Endodermal cell (in vitro differentiated cells): Measurements from ENCODE around the gene ITIH5. TPM values are rescaled to one million over a fixed set of nuclear protein-coding genes. Genes with fewer than 3 reads are reported as not detected.
A peak's percentile ranks its signal among the peaks of the same experiment; 100 is the strongest.

ENCODE experiments used
- DNase-seq: peaks from one replicate; pipeline ENCODE4 v3.0.0-alpha.2; 2017
- H3K27ac ChIP-seq: 2 replicates; pipeline ENCODE4 v1.5.1; 2013; ENCODE audit warnings: mild to moderate bottlenecking, low read depth, low read length, moderate library complexity
- H3K27me3 ChIP-seq: 2 replicates; pipeline ENCODE4 v1.6.1; 2013; ENCODE audit warnings: mild to moderate bottlenecking, low read length, moderate library complexity; ENCODE audit not compliant: insufficient read depth, control insufficient read depth, poor library complexity, severe bottlenecking
- H3K36me3 ChIP-seq: 2 replicates; pipeline ENCODE4 v1.7.0; 2013; ENCODE audit warnings: mild to moderate bottlenecking, low read length, moderate library complexity; ENCODE audit not compliant: control insufficient read depth, insufficient read depth
- H3K4me1 ChIP-seq: one replicate; pipeline ENCODE4 v1.7.0; 2013; ENCODE audit warnings: low read length; ENCODE audit not compliant: control insufficient read depth, insufficient read depth
- H3K4me3 ChIP-seq: 2 replicates; pipeline ENCODE4 v1.5.1; 2013; ENCODE audit warnings: mild to moderate bottlenecking, low read length, moderate library complexity
- H3K9ac ChIP-seq: 2 replicates; pipeline ENCODE4 v1.6.1; 2013; ENCODE audit warnings: mild to moderate bottlenecking, low read length, moderate library complexity; ENCODE audit not compliant: poor library complexity, severe bottlenecking; ENCODE audit errors: extremely low read depth
- H3K9me3 ChIP-seq: 2 replicates; pipeline ENCODE4 v1.6.1; 2013; ENCODE audit warnings: mild to moderate bottlenecking, low read length, moderate library complexity; ENCODE audit not compliant: control insufficient read depth
- H3K27ac Mint-ChIP-seq: 2 replicates; pipeline ENCODE4 v1.8.0; 2020; ENCODE audit warnings: mixed read lengths
- H3K27me3 Mint-ChIP-seq: 2 replicates; pipeline ENCODE4 v1.8.0; 2021; ENCODE audit warnings: mild to moderate bottlenecking, mixed read lengths; ENCODE audit not compliant: insufficient read depth
- H3K36me3 Mint-ChIP-seq: 2 replicates; pipeline ENCODE4 v1.8.0; 2020; ENCODE audit warnings: low read depth, mixed read lengths
- H3K4me1 Mint-ChIP-seq: 2 replicates; pipeline ENCODE4 v1.8.0; 2020; ENCODE audit warnings: mixed read lengths
- H3K4me3 Mint-ChIP-seq: 2 replicates; pipeline ENCODE4 v1.8.0; 2020; ENCODE audit warnings: mild to moderate bottlenecking, moderate library complexity, mixed read lengths
- H3K9me3 Mint-ChIP-seq: 2 replicates; pipeline ENCODE4 v1.8.0; 2020; ENCODE audit warnings: mild to moderate bottlenecking, mixed read lengths
- WGBS, 2 experiments: methylation state at CpG; one replicate each; pipeline versions ENCODE4 v1.1.5 to v1.1.7; 2013; ENCODE audit warnings: missing lambda C conversion rate in 2 of 2, mixed read lengths in 1 of 2; ENCODE audit not compliant: insufficient coverage in 1 of 2, insufficient read length in 1 of 2; 5-methylcytosine and 5-hydroxymethylcytosine counted together
- total RNA-seq, 2 donors: library from RNA; stranded (reverse); fragmentation: NEBNext Ultra II Directional in 1 of 2; extraction: Animal tissue kit (Norgen Biotek cat#: 25700) in 1 of 2; gene quantifications; 2 replicates in 1 of 2; 3 replicates in 1 of 2; pipeline ENCODE4 v1.2.1, GENCODE V29; 2021
- TF ChIP-seq, protein P1 (sequence below): fragments of 200-600 bp; sonication (generic); conservative IDR thresholded peaks from 2 replicates; pipeline ENCODE4 v1.5.0; 2021; ENCODE audit warnings: antibody characterized with exemption, mild to moderate bottlenecking

Gene ITIH5
- total RNA-seq, 2 donors from 2014 or later = 2.9 to 5.3 TPM

DNA sequence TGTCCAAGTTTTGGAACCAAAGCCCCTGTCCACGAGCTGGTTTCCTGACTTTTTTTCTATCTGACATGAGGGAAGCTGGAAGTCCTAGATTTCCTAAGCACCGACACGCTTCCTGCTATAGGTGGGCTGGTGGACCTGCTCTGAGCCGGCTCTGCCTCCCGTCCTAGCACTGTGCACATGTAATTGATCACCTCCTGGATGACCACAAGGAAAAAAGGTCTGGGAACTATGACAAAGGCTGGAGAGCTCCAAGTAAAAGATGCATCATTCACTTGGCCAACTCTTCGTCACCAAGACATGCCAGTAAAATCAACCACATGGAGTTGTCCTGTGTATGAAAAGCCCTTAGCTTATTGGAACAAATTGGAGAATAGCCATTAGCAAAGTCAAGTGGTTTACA lies 104.8 kb downstream of the ITIH5 start:
- TF ChIP-seq, protein P1, sequence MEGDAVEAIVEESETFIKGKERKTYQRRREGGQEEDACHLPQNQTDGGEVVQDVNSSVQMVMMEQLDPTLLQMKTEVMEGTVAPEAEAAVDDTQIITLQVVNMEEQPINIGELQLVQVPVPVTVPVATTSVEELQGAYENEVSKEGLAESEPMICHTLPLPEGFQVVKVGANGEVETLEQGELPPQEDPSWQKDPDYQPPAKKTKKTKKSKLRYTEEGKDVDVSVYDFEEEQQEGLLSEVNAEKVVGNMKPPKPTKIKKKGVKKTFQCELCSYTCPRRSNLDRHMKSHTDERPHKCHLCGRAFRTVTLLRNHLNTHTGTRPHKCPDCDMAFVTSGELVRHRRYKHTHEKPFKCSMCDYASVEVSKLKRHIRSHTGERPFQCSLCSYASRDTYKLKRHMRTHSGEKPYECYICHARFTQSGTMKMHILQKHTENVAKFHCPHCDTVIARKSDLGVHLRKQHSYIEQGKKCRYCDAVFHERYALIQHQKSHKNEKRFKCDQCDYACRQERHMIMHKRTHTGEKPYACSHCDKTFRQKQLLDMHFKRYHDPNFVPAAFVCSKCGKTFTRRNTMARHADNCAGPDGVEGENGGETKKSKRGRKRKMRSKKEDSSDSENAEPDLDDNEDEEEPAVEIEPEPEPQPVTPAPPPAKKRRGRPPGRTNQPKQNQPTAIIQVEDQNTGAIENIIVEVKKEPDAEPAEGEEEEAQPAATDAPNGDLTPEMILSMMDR = no peak
- H3K36me3 ChIP-seq = no peaks in the 10 kb centered on the region
- WGBS, 2 experiments = 85 to 88% methylated on average over 6 of the region's 6 CpGs
- H3K9me3 Mint-ChIP-seq = no peaks in the 10 kb centered on the region
- H3K27ac ChIP-seq = no peak overlapping the region
- no peak overlapping the region for H3K4me3 Mint-ChIP-seq
- no peak overlapping the region for H3K4me3 ChIP-seq
- H3K4me1 Mint-ChIP-seq = peaks cover 33% of the 10 kb centered on the region
- H3K9me3 ChIP-seq = no peaks in the 10 kb centered on the region
- no peak overlapping the region for H3K27ac Mint-ChIP-seq
- no peak for DNase-seq
- no peaks in the 10 kb centered on the region for H3K27me3 Mint-ChIP-seq
- no peak overlapping the region for H3K9ac ChIP-seq
- H3K27me3 ChIP-seq = no peaks in the 10 kb centered on the region
- H3K36me3 Mint-ChIP-seq = no peaks in the 10 kb centered on the region
- H3K4me1 ChIP-seq = peaks cover 10% of the 10 kb centered on the region

DNA sequence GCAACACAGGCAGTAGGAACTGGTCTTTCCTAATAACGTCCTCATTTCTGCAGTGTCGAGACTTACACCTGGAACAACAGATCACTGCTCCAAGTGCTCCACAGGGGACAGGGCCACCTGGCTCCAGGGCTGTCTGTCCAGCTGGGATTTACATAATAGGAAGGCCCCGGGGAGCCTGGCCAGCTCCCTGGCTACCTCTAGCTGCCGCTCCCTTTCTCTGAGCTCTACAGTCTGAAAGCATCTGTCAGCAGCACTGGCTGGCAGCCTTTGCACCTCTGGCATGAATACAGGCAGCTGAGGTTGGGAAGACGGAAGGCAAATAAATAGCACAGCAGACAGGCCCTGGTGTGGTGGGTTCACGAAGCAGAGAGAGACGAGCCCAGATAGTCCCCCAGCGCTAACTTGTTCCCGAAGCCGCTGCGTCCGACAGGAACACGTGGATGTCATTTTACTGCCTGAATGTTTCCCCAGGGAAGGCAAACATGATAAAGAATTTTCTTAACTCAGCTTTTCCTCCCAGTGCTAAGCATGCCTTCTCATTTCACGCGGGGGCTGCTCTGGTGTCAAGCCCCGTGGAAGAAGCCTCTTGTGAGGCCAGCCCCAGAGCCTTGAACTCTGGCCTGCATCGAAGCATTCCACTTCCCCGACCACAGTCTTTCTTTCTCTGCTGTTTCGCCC lies 105.4 kb downstream of the ITIH5 start:
- peaks cover 33% of the 10 kb centered on the region for H3K4me1 Mint-ChIP-seq
- Histone ChIP-seq H3K4me3 (no peak overlapping the region), H3K4me1 (peaks cover 10% of the 10 kb centered on the region), H3K9ac (no peak overlapping the region), H3K27me3 (no peaks in the 10 kb centered on the region), H3K27ac (no peak overlapping the region), H3K36me3 (no peaks in the 10 kb centered on the region), H3K9me3 (no peaks in the 10 kb centered on the region)
- H3K27ac Mint-ChIP-seq = peak overlapping the region; percentile 49
- H3K36me3 Mint-ChIP-seq = no peaks in the 10 kb centered on the region
- DNase-seq = peak; percentile 67
- TF ChIP-seq, protein P1 = no peak
- WGBS, 2 experiments = 66 to 71% methylated on average over 19 of the region's 19 CpGs
- no peak overlapping the region for H3K4me3 Mint-ChIP-seq
- H3K27me3 Mint-ChIP-seq = no peaks in the 10 kb centered on the region
- H3K9me3 Mint-ChIP-seq = no peaks in the 10 kb centered on the region

DNA sequence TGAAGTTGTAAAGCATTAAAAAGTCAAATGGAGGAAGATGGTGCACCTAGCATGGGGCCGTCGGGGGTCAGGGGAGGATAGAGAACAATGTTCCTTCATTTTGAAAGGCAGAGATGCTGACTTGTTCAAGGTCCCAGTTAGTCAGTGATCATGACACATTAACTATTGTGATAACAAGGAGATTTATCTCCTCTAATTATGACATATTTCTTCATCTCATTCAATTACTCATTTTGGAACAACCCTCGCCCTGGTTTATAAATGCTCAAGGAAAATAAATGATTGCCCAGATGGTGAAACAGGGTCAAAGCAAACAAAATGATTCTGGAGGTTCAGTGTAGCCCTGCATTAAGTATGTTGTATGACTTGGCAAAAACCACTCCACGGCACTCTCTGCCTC lies 106.2 kb downstream of the ITIH5 start:
- H3K9me3 ChIP-seq = no peaks in the 10 kb centered on the region
- no peaks in the 10 kb centered on the region for H3K27me3 ChIP-seq
- Mint-ChIP-seq H3K27ac (no peak overlapping the region), H3K36me3 (no peaks in the 10 kb centered on the region), H3K4me1 (peaks cover 33% of the 10 kb centered on the region), H3K27me3 (no peaks in the 10 kb centered on the region), H3K4me3 (no peak overlapping the region), H3K9me3 (no peaks in the 10 kb centered on the region)
- H3K9ac ChIP-seq = no peak overlapping the region
- no peak for DNase-seq
- no peak overlapping the region for H3K27ac ChIP-seq
- no peak overlapping the region for H3K4me3 ChIP-seq
- H3K4me1 ChIP-seq = peaks cover 10% of the 10 kb centered on the region
- TF ChIP-seq, protein P1 = no peak
- WGBS, 2 experiments = 67 to 79% methylated on average over 2 to 4 of the region's 4 CpGs
- no peaks in the 10 kb centered on the region for H3K36me3 ChIP-seq
